ENCODE measurements around the gene RGS18.

DNA sequence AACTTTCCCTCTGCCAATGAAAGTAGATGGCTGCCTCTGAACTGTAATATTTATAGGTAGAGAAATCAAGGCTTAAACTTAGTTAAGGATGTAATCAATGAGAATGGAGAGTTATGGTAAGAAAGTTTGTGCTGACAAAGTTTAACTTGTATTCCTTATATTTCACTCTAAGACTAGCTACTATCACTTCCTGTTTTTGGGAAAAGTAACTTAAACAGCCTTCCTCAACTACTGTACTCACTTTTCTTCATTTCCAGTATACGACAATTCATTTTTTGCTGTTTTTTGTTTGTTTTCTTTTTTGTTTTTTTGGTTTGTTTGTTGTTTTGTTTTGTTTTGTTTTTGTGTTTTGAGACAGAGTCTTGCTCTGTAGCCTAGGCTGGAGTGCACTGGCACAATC is 3.7 kb downstream of the RGS18 start:
- TF ChIP-seq CTCF (IDR thresholded peaks at IDR 0.05), result no peak
- no peak for TF ChIP-seq POLR2A (IDR thresholded peaks at IDR 0.05)
- TF ChIP-seq EP300 (IDR thresholded peaks at IDR 0.05), result no peak
